GM12875 (cell line): ENCODE measurements around the gene WRNIP1.
A peak's percentile ranks its signal among the peaks of the same experiment; 100 is the strongest.

Experiments used
- H3K4me3 ChIP-seq: one replicate; pipeline ENCODE4 v1.5.1; 2011; ENCODE audit warnings: low read depth, low read length, control low read depth
- CTCF ChIP-seq: IDR thresholded peaks from 2 replicates; pipeline ENCODE4 v1.5.1; 2011; ENCODE audit warnings: low read depth, mild to moderate bottlenecking, control low read depth, inconsistent platforms, low read length, moderate library complexity, borderline replicate concordance; ENCODE audit not compliant: insufficient read depth

Gene WRNIP1

GRCh38 chr6:2765166-2765895 is at the start of gene WRNIP1:
WRNIP1 (plus strand) TSS chr6:2765393; CDS start chr6:2765623, 230 bp downstream.
- peak; percentile 65 for TF ChIP-seq CTCF
- peak within 1 kb of the TSS; percentile 82 for H3K4me3 ChIP-seq

- TF ChIP-seq CTCF = no peak
- no peak overlapping the region for H3K4me3 ChIP-seq
Measured at GRCh38 chr6:2715737-2716136, 49.5 kb upstream of the WRNIP1 start.

- no peak overlapping the region for H3K4me3 ChIP-seq
- no peak for TF ChIP-seq CTCF
Measured at GRCh38 chr6:2716936-2717700, 48.1 kb upstream of the WRNIP1 start.

GRCh38 chr6:2718334-2719092 is 46.7 kb upstream of the WRNIP1 start:
- H3K4me3 ChIP-seq = no peak overlapping the region
- no peak for TF ChIP-seq CTCF

GRCh38 chr6:2719093-2719455 is 46.1 kb upstream of the WRNIP1 start:
- no peak for TF ChIP-seq CTCF
- H3K4me3 ChIP-seq = no peak overlapping the region

- H3K4me3 ChIP-seq = no peak overlapping the region
- TF ChIP-seq CTCF = no peak
Measured at GRCh38 chr6:2721219-2721618, 44.0 kb upstream of the WRNIP1 start.
